SK-N-SH (cell line): ENCODE results near the gene HSD3B2. TPM values are rescaled to one million over a fixed set of nuclear protein-coding genes. Genes with fewer than 3 reads are reported as not detected.

Experiments used
- CTCF ChIA-PET: fragments of 300-600, 350-600 bp; formaldehyde crosslinking; extraction: SDS; loops from one replicate; lab custom pipeline; 2021; lab: Yijun Ruan, JAX
- POLR2A ChIA-PET: fragments of 350-600 bp; sonication (Branson Sonifier 250); formaldehyde crosslinking; extraction: SDS; loops from one replicate; lab custom pipeline; 2020; ENCODE audit warnings: antibody characterized with exemption, inconsistent platforms; lab: Yijun Ruan, JAX
- DNase-seq: peaks from one replicate; pipeline ENCODE4 v3.0.0; 2012
- H2AFZ ChIP-seq: fragments of 200-600 bp; sonication (generic); 2 replicates; pipeline ENCODE4 v1.8.1; 2016; ENCODE audit warnings: antibody characterized with exemption, mild to moderate bottlenecking, low read depth
- H3F3A ChIP-seq: fragments of 200-600 bp; sonication (generic); replicated peaks from 2 replicates; pipeline ENCODE3; 2016; ENCODE audit warnings: antibody characterized with exemption, mild to moderate bottlenecking; ENCODE audit not compliant: insufficient read depth
- H3K27ac ChIP-seq, 2 experiments: fragments of 200-500 bp in 1 of 2; fragments of 200-600 bp in 1 of 2; sonication (Bioruptor generic) in 1 of 2; sonication (generic), shearing (Covaris generic) in 1 of 2; 2 replicates each; pipeline versions ENCODE4 v1.5.1 to v1.6.1; 2014 to 2016; ENCODE audit warnings: low read depth in 2 of 2, inconsistent platforms in 1 of 2, low read length in 1 of 2, mild to moderate bottlenecking in 1 of 2, mixed read lengths in 1 of 2
- H3K27me3 ChIP-seq: fragments of 200-600 bp; sonication (generic), shearing (Covaris generic); 2 replicates; pipeline ENCODE4 v1.6.1; 2016; ENCODE audit warnings: mixed run types; ENCODE audit not compliant: insufficient read depth
- H3K36me3 ChIP-seq, 2 experiments: fragments of 200-500 bp in 1 of 2; fragments of 200-600 bp in 1 of 2; sonication (Bioruptor generic) in 1 of 2; sonication (generic) in 1 of 2; replicated peaks in 1 of 2; 2 replicates each; pipeline versions ENCODE3 to v1.5.1; 2014 to 2016; ENCODE audit warnings: low read length in 1 of 2, mild to moderate bottlenecking in 1 of 2; ENCODE audit not compliant: insufficient read depth in 2 of 2, control insufficient read depth in 1 of 2
- H3K4me1 ChIP-seq, 2 experiments: fragments of 200-500 bp in 1 of 2; fragments of 200-600 bp in 1 of 2; sonication (Bioruptor generic) in 1 of 2; sonication (generic), shearing (Covaris generic) in 1 of 2; 2 replicates each; pipeline versions ENCODE4 v1.5.1 to v1.6.1; 2014 to 2016; ENCODE audit warnings: low read depth in 1 of 2, low read length in 1 of 2, mixed run types in 1 of 2; ENCODE audit not compliant: insufficient read depth in 2 of 2, control insufficient read depth in 1 of 2
- H3K4me2 ChIP-seq: fragments of 200-600 bp; sonication (generic), shearing (Covaris generic); 2 replicates; pipeline ENCODE4 v1.6.1; 2017; ENCODE audit warnings: mixed run types
- H3K4me3 ChIP-seq, 2 experiments: fragments of 200-500 bp in 1 of 2; fragments of 200-600 bp in 1 of 2; sonication (Bioruptor generic) in 1 of 2; sonication (generic), shearing (Covaris generic) in 1 of 2; 2 replicates each; pipeline versions ENCODE4 v1.5.1 to v1.8.1; 2014 to 2016; ENCODE audit warnings: low read depth in 2 of 2, inconsistent platforms in 1 of 2, low read length in 1 of 2, mild to moderate bottlenecking in 1 of 2, mixed read lengths in 1 of 2, moderate library complexity in 1 of 2
- H3K79me2 ChIP-seq: fragments of 200-600 bp; sonication (generic); 2 replicates; pipeline ENCODE4 v1.8.1; 2017; ENCODE audit warnings: mild to moderate bottlenecking; ENCODE audit not compliant: insufficient read depth
- H3K9ac ChIP-seq: fragments of 200-600 bp; sonication (generic); 2 replicates; pipeline ENCODE4 v1.6.1; 2017; ENCODE audit warnings: mixed run types
- H3K9me2 ChIP-seq: fragments of 200-600 bp; sonication (generic); 2 replicates; pipeline ENCODE4 v1.6.1; 2017; ENCODE audit warnings: mixed run types
- H3K9me3 ChIP-seq: fragments of 200-600 bp; sonication (generic); 2 replicates; pipeline ENCODE4 v1.6.1; 2017; ENCODE audit warnings: mixed run types, mild to moderate bottlenecking, moderate library complexity
- H4K20me1 ChIP-seq: fragments of 200-600 bp; sonication (generic); 2 replicates; pipeline ENCODE4 v1.6.1; 2017; ENCODE audit warnings: mild to moderate bottlenecking, mixed run types; ENCODE audit not compliant: insufficient read depth
- ELF1 ChIP-seq: IDR thresholded peaks from 2 replicates; pipeline ENCODE4 v1.4.0; 2012
- FOSL2 ChIP-seq: IDR thresholded peaks from 2 replicates; pipeline ENCODE4 v1.4.0; 2012; ENCODE audit warnings: low read depth, mild to moderate bottlenecking, moderate library complexity, borderline replicate concordance
- FOXJ3 ChIP-seq: sonication (generic); formaldehyde crosslinking; IDR thresholded peaks from 2 replicates; pipeline ENCODE4 v1.5.1; 2020; ENCODE audit warnings: mild to moderate bottlenecking, missing genetic modification reagents
- FOXM1 ChIP-seq: IDR thresholded peaks from 2 replicates; pipeline ENCODE4 v1.4.0; 2012; ENCODE audit warnings: low read depth, mild to moderate bottlenecking
- GABPA ChIP-seq: IDR thresholded peaks from 2 replicates; pipeline ENCODE4 v1.4.0; 2012; ENCODE audit warnings: low read depth, mild to moderate bottlenecking
- GATA2 ChIP-seq: sonication (generic); formaldehyde crosslinking; IDR thresholded peaks from 2 replicates; pipeline ENCODE4 v1.5.0; 2020; ENCODE audit warnings: mild to moderate bottlenecking, missing genetic modification reagents
- JUND ChIP-seq: IDR thresholded peaks from 2 replicates; pipeline ENCODE4 v1.4.0; 2012
- NFIC ChIP-seq: IDR thresholded peaks from 2 replicates; pipeline ENCODE4 v1.4.0; 2012; ENCODE audit warnings: borderline replicate concordance
- NRF1 ChIP-seq: IDR thresholded peaks from 2 replicates; pipeline ENCODE4 v1.6.1; 2012; ENCODE audit warnings: low read depth, mild to moderate bottlenecking, low read length
- POLR2AphosphoS5 ChIP-seq: IDR thresholded peaks from 2 replicates; pipeline ENCODE4 v1.6.1; 2012; ENCODE audit warnings: low read depth, low read length
- RAD21 ChIP-seq: IDR thresholded peaks from 2 replicates; pipeline ENCODE4 v1.6.1; 2012; ENCODE audit warnings: mild to moderate bottlenecking, low read length
- RFX5 ChIP-seq: IDR thresholded peaks from 2 replicates; pipeline ENCODE4 v1.6.1; 2012; ENCODE audit warnings: mild to moderate bottlenecking, improper control_type of control experiment, low read length
- SIN3A ChIP-seq: IDR thresholded peaks from 2 replicates; pipeline ENCODE4 v1.6.1; 2012; ENCODE audit warnings: low read depth, mild to moderate bottlenecking, low read length, moderate library complexity, borderline replicate concordance
- SMC3 ChIP-seq: IDR thresholded peaks from 2 replicates; pipeline ENCODE4 v1.6.1; 2012; ENCODE audit warnings: low read depth, low read length, improper control_type of control experiment
- TEAD4 ChIP-seq: IDR thresholded peaks from 2 replicates; pipeline ENCODE4 v1.4.0; 2012; ENCODE audit warnings: mild to moderate bottlenecking, borderline replicate concordance; ENCODE audit not compliant: insufficient read depth
- USF1 ChIP-seq: IDR thresholded peaks from 2 replicates; pipeline ENCODE4 v1.4.0; 2012; ENCODE audit warnings: low read depth, borderline replicate concordance
- YY1 ChIP-seq: IDR thresholded peaks from 2 replicates; pipeline ENCODE4 v1.4.0; 2012; ENCODE audit warnings: low read depth, mild to moderate bottlenecking
- WGBS: methylation state at CpG from one replicate; pipeline ENCODE4 v1.1.6; 2017; ENCODE audit warnings: low lambda C conversion rate; 5-methylcytosine and 5-hydroxymethylcytosine counted together
- polyA plus RNA-seq, 3 experiments: library from polyadenylated mRNA; depleted of rRNA; stranded (reverse); fragments of >200 nt; gene quantifications; 2 replicates each; pipeline ENCODE4 v1.2.3, GENCODE V29; 2012
- TF ChIP-seq, protein P1 (sequence below): IDR thresholded peaks from 2 replicates; pipeline ENCODE4 v1.4.0; 2012; ENCODE audit warnings: low read depth, borderline replicate concordance
- TF ChIP-seq, protein P2 (sequence below): IDR thresholded peaks from 2 replicates; pipeline ENCODE4; 2012
- TF ChIP-seq, protein P3 (sequence below): fragments of 200-600 bp; sonication (generic); IDR thresholded peaks from 2 replicates; pipeline ENCODE4 v1.6.1; 2017; ENCODE audit warnings: antibody characterized with exemption, mild to moderate bottlenecking, moderate library complexity

The HSD3B2 gene
- polyA plus RNA-seq, 1 of the 3 experiments (the other 2 are of a cell fraction), result not detected

DNA sequence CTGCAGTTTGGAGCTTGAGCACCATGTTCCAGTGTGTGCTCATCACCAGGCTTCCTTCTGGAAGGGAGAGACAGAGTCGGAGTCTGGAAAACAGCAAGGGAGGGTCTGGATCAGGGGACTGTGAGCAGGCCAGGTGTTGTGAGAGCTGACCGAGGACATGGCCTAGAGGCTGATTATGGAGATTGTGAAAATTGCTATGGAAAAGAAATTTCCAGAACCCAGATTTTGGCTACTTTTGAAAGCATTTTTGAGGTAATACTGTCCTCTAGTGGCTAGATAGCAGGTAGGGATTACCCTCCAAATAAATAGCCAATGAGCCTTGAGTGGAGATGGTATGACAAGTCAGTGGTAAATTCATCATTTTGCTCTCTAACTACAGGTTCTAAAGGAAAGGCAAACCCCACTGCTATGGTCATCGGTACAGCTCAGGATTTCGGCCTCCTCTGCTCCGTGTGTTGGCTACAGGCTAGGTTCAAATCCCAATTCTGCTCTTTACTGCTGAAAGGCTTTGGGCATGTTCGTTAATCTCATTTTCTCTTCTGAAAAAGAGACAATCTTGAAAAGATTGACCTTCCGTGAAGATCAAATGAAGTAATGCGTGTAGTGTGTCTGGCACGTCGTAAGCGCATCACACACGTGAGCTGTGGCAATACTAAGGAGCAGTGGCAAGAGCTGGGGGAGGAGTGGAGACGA lies 47.4 kb upstream of the HSD3B2 start:
- POLR2A ChIA-PET, result no interaction called here
- DNase-seq, result peak; percentile 35
- peaks cover 39% of the 10 kb centered on the region for H3K27me3 ChIP-seq

GRCh38 chr1:119368554-119368953 lies 46.4 kb upstream of the HSD3B2 start, which contains the start of gene HAO2:
Gene HAO2, plus strand, starts transcription at chr1:119368785. Its CDS starts 12,301 bp downstream, at chr1:119381086.
- no peak within 1 kb of the TSS for H3K4me2 ChIP-seq
- POLR2A ChIA-PET, result no interaction called here
- TF ChIP-seq TEAD4 (no peak), NRF1 (no peak), FOSL2 (no peak), RFX5 (no peak), USF1 (no peak), ELF1 (no peak), FOXJ3 (CRISPR knock-in tag) (no peak), GATA2 (CRISPR knock-in tag) (no peak), GABPA (no peak), POLR2AphosphoS5 (no peak), SIN3A (no peak), FOXM1 (no peak)
- TF ChIP-seq, protein P1, sequence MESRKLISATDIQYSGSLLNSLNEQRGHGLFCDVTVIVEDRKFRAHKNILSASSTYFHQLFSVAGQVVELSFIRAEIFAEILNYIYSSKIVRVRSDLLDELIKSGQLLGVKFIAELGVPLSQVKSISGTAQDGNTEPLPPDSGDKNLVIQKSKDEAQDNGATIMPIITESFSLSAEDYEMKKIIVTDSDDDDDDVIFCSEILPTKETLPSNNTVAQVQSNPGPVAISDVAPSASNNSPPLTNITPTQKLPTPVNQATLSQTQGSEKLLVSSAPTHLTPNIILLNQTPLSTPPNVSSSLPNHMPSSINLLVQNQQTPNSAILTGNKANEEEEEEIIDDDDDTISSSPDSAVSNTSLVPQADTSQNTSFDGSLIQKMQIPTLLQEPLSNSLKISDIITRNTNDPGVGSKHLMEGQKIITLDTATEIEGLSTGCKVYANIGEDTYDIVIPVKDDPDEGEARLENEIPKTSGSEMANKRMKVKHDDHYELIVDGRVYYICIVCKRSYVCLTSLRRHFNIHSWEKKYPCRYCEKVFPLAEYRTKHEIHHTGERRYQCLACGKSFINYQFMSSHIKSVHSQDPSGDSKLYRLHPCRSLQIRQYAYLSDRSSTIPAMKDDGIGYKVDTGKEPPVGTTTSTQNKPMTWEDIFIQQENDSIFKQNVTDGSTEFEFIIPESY, result no peak
- TF ChIP-seq, protein P2, sequence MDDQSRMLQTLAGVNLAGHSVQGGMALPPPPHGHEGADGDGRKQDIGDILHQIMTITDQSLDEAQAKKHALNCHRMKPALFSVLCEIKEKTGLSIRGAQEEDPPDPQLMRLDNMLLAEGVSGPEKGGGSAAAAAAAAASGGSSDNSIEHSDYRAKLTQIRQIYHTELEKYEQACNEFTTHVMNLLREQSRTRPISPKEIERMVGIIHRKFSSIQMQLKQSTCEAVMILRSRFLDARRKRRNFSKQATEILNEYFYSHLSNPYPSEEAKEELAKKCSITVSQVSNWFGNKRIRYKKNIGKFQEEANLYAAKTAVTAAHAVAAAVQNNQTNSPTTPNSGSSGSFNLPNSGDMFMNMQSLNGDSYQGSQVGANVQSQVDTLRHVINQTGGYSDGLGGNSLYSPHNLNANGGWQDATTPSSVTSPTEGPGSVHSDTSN, result no peak

More for the DNA sequence above, 47.4 kb upstream of the HSD3B2 start:
- H3F3A ChIP-seq, result no peaks in the 10 kb centered on the region
- 11% methylated on average over 13 of the region's 13 CpGs for WGBS
- H2AFZ ChIP-seq, result no peak overlapping the region
- H3K36me3 ChIP-seq, result no peaks in the 10 kb centered on the region
- no peaks in the 10 kb centered on the region; a peak in 1 of 4 replicates for H3K4me1 ChIP-seq
- no peak for TF ChIP-seq JUND
- TF ChIP-seq NFIC, result no peak
- no peak for TF ChIP-seq YY1
- TF ChIP-seq POLR2AphosphoS5, result no peak
- TF ChIP-seq SMC3, result peak; percentile 78
- peak; percentile 84 for TF ChIP-seq RAD21
- TF ChIP-seq, protein P2, result no peak
- TF ChIP-seq, protein P3, sequence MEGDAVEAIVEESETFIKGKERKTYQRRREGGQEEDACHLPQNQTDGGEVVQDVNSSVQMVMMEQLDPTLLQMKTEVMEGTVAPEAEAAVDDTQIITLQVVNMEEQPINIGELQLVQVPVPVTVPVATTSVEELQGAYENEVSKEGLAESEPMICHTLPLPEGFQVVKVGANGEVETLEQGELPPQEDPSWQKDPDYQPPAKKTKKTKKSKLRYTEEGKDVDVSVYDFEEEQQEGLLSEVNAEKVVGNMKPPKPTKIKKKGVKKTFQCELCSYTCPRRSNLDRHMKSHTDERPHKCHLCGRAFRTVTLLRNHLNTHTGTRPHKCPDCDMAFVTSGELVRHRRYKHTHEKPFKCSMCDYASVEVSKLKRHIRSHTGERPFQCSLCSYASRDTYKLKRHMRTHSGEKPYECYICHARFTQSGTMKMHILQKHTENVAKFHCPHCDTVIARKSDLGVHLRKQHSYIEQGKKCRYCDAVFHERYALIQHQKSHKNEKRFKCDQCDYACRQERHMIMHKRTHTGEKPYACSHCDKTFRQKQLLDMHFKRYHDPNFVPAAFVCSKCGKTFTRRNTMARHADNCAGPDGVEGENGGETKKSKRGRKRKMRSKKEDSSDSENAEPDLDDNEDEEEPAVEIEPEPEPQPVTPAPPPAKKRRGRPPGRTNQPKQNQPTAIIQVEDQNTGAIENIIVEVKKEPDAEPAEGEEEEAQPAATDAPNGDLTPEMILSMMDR, result peak; percentile 97
- no peaks in the 10 kb centered on the region for H3K9me3 ChIP-seq
- H3K9ac ChIP-seq, result no peak overlapping the region
- no peaks in the 10 kb centered on the region for H3K9me2 ChIP-seq
- no peak overlapping the region for H3K4me2 ChIP-seq
- no peak overlapping the region for H3K27ac ChIP-seq
- CTCF ChIA-PET, result interaction anchor here (0.7 to 4.1 kb wide), 13 partner anchors 9 to 1290 kb away, joined by 3 to 23 read pairs (median 4); no protein-coding TSS in a partner anchor
- no peaks in the 10 kb centered on the region for H4K20me1 ChIP-seq
- H3K4me3 ChIP-seq, result peak overlapping the region in 1 of 2 experiments; percentile 18; a peak in 1 of 4 replicates
- H3K79me2 ChIP-seq, result no peaks in the 10 kb centered on the region

More at GRCh38 chr1:119368554-119368953, 46.4 kb upstream of the HSD3B2 start, which contains the start of gene HAO2:
- Histone ChIP-seq H3K4me3 (peak within 1 kb of the TSS in 1 of 2 experiments; percentile 18; a peak in 1 of 4 replicates), H3K4me1 (no peaks in the 10 kb centered on the region; a peak in 1 of 4 replicates), H3K79me2 (no peaks in the 10 kb centered on the region), H3K36me3 (no peaks in the 10 kb centered on the region), H4K20me1 (no peaks in the 10 kb centered on the region), H3K9me2 (no peaks in the 10 kb centered on the region), H3F3A (no peaks in the 10 kb centered on the region), H2AFZ (no peak within 1 kb of the TSS), H3K27ac (no peak within 1 kb of the TSS), H3K9ac (no peak within 1 kb of the TSS), H3K27me3 (peaks cover 31% of the 10 kb centered on the region), H3K9me3 (no peaks in the 10 kb centered on the region)
- CTCF ChIA-PET, result interaction anchor here (0.6 to 4.1 kb wide), 5 partner anchors 10 to 1184 kb away, joined by 3 to 23 read pairs (median 4); no protein-coding TSS in a partner anchor
- WGBS, result 70% methylated on average over 2 of the region's 2 CpGs
- no peak for DNase-seq
